NCI-H2171 (cell line): Measurements from ENCODE around the gene RNF223.
A peak's percentile ranks its signal among the peaks of the same experiment; 100 is the strongest.
"Not testable (repeated sequence)": the region's sequence is repeated elsewhere in the genome, so short reads cannot be mapped to it uniquely, and the experiment has no call there.

ENCODE experiments used
- DNase-seq: peaks from one replicate; lab custom pipeline; 2025; lab: John Stamatoyannopoulos, UW

RNF223 gene

DNA sequence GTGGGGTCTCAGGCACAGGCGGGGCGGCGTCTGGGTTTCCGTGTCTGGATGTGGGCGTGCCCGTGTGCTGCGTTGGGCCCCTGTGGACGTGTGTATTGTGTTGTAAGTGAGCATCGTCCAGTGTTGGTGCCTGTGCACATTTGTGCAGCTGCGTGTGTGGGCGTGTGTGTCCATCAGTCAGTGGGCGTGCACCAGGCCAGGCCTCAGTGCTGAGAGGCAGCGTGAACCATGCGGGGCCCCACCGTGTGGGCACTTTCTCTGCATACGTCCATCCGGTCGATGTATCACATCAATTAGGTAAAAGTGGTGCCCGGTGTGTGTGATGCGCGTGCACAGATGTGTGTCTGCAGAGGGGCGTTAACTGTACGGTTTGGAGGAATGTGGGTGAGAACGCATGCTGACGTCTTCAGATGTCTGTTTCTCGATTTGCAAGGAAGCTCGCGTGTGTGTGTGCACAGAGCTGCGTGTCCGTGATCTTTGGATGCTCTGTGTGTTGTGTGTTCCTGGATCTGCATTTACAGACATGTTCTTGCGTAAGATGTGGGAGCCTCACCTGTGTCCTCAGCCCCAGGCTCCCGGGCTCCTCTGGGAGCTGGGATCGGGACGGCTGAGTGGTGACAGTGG lies 29.5 kb downstream of the RNF223 start:
- no peak for DNase-seq

DNA sequence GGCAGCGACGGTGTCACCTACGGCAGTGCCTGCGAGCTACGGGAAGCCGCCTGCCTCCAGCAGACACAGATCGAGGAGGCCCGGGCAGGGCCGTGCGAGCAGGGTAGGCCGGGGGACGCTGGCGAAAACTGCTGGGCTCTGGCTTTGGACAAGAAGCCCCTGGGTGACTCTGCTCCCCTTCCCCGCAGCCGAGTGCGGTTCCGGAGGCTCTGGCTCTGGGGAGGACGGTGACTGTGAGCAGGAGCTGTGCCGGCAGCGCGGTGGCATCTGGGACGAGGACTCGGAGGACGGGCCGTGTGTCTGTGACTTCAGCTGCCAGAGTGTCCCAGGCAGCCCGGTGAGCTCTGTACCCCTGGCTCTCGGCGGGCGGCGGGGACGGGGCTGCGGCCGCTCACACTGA lies 30.2 kb downstream of the RNF223 start:
- DNase-seq, result no peak

DNA sequence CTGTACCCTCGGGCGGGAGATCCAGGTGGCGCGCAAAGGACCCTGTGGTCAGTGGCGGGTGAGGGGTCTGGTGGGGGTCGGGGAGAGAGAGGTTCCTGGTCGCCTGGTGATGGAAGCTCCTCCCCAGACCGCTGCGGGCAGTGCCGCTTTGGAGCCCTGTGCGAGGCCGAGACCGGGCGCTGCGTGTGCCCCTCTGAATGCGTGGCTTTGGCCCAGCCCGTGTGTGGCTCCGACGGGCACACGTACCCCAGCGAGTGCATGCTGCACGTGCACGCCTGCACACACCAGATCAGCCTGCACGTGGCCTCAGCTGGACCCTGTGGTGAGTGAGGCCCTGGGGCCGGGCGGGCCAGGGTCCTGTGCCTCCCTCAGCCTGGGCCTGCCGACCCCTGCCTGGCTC lies 30.7 kb downstream of the RNF223 start:
- no peak for DNase-seq

DNA sequence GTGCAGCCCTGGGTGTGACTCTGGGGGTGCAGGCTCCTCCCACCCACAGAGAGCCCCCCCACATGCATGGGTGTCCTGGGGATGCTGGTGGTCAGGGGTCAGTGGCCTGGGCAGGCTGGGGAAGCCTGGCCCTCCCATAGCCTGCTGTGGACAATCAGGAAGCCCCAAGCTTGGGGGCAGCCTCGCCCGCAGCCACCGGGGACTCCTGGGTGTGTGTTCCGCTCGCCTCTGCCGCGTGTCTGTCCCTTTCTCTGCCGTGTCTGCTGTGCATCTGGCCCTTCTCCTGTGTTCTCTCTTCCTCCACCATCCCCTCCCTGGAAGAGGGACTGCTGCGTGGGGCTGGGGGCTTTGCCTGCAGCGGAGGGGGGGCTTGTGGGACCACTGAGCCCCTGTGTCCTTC lies 31.3 kb downstream of the RNF223 start:
- no peak for DNase-seq

DNA sequence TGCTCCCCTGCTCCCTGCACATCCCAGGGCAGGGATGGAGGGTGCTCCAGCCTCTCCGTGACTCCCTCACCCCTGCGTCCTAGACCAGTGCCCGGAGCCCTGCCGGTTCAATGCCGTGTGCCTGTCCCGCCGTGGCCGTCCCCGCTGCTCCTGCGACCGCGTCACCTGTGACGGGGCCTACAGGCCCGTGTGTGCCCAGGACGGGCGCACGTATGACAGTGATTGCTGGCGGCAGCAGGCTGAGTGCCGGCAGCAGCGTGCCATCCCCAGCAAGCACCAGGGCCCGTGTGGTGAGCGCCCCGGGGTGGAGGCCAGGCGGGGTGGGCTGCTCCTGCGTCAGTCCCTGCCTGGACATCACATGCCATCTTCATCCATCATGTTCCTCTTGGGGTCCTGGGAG lies 32.2 kb downstream of the RNF223 start:
- no peak for DNase-seq

DNA sequence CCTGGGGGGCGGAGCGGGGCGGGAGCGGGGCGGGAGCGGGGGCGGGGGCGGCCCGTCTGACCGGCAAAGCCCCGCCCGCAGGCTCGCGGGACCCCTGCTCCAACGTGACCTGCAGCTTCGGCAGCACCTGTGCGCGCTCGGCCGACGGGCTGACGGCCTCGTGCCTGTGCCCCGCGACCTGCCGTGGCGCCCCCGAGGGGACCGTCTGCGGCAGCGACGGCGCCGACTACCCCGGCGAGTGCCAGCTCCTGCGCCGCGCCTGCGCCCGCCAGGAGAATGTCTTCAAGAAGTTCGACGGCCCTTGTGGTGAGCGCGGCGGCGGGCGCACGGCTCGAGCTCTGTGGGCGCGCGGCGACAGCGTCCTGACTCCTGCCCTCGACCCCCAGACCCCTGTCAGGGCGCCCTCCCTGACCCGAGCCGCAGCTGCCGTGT lies 33.0 kb downstream of the RNF223 start:
- no peak for DNase-seq

DNA sequence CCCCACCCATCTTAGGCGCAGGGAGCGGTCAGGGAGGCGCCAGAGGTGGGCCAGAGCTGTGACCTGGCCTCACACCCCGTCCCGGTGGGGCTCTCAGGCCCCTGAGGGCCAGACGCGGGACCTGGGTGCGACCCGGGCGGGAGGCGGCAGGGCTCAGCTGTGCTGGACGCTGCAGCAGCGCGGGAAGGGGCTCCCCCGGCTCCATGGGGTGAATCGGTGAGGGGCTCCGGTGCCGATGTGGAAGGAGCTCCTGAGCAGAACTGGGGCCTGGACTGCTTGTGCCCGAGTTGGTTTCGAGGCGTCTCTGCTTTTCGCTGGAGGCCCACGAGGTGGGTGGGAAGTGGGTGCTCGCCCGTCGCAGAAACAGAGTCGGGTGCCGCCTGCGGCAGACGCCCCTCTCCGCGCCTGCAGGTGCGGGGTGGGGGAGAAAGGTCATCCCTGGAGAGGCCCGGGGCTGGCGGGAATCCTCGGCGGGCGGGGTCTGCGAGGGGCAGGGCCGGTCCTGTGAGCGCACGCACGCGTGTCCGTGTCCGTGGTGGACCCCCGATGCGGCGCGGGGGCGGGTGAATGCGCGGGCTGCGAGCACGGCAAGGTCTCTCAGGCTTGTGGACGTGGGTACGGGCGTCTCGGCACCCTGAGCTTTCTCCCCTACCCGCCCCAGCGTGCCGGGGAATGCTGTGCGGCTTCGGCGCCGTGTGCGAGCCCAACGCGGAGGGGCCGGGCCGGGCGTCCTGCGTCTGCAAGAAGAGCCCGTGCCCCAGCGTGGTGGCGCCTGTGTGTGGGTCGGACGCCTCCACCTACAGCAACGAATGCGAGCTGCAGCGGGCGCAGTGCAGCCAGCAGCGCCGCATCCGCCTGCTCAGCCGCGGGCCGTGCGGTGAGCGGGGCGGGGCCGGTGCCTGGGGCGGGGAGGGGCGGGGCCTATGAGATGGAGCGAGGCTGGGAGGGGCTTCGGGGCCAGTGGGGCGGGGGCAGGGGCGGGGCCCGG lies 33.8 kb downstream of the RNF223 start:
- DNase-seq, result peak; percentile 87

DNA sequence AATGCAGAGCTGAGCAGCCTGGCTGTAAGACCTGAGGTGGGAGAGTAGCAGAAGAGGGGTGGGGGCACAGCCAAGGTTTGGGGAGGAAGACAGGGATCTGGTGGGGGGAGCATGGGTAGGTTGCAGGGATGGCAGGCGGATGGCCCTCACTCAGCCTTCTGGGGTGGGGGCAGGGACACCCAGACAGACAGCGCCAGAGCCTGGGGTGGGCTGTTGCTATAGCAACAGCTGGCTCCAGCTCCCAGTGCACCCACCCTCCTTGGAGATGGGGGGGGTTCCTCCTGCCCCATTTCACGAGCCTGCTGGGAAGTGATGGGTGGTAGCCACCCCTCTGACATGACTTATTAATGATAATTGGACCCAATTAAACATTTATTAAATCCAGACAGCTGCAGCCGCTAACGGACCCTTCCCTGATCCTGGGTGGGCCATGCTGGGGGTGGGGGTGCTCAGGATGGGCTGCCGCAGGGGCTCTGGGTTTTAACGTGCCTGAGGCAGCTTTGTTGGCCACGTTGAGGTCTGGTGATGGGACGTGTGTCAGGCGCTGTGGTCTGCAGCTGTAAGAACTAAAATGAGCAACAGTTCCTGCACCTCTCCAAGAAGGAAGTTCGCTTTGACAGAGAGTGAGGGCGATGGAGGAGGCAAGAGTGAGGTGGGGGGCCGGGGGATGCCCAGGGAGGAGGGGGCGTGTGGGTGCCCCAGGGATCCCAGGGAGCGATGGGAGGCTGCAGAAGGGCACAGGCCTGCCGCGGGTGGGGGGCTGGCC lies 34.8 kb downstream of the RNF223 start:
- DNase-seq, result no peak

DNA sequence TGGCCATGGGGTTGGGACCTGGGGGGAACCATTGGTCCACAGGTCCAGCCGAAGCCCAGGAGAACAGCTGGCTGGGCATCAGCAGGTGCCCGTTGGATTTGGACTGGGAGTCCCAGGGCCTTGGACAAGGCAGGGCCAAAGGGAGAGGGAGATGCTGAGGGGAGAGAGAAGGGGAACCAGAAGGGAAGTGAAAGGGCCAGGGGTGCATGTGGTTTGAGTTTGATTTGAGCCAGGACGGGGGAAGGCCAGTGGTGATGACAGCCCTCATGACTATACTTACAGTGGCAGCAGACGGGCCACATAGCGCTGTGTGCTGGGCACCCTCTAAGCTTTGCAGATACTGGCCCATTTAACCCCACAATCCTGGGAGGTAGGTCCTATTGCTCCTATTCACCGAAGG lies 35.4 kb downstream of the RNF223 start:
- no peak for DNase-seq

DNA sequence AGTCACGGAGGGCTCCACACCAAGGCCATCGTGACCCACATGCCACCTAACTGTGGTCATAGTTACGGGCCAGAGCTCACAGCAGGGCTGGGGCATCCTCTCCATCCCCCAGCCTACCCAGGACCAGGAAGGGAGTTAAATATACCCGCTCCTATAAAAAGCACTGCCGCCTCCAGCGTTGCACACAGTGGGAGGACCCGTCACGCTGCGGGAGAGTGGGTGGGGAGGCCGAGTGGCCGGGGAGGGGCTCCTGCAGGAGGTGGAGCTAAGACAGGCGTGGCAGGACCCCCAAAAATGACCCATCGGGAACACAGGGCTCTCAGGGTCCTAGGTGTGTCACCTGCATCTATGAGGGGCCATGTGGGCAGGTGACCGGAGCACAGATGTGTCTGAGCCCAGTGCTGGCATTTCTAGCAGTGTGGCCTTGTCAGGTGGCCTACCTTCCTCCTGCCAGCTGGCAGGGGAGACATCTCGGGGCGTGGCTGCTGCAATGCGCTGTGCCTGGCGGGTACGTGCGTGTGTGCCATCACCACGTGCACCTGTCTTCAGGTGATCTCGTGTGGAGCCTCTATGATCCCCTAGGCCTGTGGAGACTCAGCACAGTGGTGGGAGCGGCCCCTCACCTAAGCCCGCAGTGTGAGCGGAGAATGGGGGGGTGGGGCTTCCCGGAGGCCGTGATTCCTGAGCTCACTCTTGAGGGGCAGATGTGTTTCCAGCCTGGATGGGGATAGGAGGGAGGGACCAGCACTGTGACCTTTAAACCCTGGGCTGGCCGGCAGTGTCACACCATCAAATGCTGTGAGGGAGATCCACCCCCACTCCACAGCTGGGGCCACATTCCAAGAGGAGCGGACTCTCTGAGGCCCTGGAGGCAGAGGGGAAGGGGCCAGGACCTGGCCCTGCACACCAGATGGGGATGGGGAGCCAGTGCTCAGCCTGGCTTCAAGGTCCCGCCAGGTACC lies 36.5 kb downstream of the RNF223 start:
- DNase-seq, result no peak

DNA sequence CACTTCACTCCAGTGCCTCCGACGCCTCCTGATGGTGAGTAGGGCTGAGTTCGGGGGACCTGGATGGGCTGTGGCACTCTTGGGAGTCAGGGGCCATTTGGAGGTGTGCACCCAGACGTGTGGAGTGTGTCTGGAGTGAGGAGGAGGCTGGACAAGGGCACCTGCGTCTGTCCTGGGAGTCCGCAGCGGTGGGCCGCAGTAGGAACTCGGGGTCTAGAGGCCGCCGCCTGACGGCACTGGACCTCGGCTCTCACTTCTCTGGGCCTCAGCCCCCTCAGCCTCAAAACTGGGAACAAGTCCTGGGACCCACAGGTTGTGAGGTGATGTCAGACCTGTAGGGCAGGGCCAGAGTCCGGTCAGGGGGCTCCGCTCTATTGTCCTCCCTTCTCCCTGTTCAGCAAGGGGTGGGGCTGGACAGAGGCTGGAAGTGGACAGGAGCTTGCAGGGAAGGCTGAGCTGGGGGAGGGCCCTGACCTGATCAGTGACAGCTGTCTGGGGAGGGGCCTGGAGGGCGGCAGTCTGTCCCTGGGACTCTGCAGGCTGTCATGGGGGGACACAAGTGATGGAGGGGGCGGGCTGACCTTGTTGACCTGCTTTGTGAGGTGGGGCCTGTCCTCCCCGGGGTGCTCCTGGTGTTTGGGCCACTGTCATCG lies 38.7 kb downstream of the RNF223 start:
- no peak for DNase-seq

DNA sequence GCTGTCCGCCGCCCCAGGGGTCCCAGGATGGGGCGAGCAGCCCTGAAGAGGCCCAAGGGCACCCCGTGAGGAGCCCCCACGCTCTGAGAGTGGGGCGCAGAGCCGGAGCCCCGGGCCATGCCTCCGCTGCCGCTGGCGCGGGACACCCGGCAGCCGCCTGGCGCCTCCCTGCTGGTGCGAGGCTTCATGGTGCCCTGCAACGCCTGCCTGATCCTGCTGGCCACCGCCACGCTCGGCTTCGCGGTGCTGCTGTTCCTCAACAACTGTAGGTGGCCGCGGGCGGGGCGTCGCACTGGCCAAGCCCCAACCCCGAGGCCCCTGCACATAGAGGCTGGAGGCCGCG lies 39.7 kb downstream of the RNF223 start:
- DNase-seq, result no peak

DNA sequence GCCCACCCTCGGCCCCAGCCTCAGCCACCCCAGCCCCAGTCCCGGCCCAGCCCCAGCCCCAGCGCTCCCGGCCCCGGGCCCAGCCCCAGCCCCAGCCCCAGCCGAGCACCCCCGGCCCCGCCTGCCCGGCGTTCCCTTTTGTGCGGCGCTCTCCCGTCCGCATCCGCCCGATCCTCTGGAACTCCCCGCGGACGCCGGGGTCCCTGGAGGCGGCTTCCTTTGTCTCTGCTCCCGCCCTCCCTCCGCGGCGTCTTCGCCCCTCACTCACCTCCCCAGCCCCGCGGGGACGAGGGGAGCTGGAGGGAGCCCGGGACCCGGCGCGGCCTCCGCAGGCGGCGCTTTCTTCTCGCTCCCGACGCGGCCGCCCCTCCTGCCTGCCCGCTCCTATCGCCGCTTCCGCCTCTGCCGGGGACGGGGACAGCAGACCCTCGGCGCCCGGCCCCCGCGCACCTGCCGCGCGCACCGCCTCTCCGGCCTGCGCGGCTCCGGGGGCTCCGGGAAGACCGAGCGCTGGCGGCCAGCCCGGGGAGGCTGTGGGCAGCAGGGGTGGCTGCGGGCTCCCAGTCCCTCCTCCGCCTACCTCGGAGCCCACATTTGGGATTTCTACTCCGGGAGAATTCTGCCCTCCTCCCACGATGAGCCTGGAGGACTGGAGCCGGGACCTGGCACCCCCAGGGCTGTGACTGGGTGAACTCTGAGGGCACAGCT lies 40.2 kb downstream of the RNF223 start:
- DNase-seq, result no peak

DNA sequence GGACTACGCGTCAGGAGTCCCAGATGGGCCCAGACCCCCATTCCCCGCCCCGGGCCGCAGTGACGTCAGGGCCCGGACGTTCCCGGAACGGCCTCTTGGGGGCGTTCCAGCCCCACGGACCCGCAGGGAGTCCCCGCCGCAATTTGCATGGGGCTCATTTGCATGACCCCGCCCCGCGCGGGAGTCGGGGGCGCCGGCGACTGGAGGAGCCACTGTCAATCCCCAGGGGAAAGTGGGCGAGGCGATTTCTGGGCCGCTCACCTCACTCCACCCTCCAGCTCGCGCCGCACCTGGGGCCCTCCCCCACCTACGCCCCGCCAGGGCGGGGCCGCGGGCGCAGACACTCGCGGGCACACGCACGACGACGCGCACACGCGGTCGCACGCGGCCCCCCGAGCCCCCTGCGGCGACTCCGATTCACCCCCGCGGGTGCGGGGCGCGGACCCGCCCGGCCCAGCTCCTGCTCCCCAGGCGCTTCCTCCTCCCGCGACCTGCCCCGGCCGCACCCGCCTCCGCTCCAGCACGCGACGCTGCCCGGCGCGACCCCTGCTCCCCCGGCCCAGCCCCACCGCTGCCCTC lies 41.0 kb downstream of the RNF223 start:
- DNase-seq, result peak; percentile 97

DNA sequence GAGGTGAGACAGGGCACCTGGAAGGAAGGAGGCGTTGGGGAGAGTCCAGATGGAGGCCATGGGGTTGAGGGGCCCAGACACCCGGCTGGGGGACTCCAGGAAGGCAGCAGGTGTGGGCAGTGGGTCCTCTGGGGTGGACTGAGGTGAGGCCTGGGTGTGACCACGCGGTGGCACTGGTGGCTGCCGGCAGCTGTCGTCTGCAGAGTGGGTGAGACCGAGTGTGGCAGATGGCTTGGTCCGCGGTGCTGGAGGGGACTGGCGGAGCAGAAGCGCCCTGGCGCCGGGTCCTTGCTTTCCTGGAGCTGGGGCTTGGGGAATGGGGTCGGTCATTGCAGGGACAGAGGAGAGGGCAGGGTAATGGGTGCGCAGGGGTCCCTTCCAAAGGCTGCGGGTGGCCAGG lies 41.7 kb downstream of the RNF223 start:
- peak; percentile 50 for DNase-seq

DNA sequence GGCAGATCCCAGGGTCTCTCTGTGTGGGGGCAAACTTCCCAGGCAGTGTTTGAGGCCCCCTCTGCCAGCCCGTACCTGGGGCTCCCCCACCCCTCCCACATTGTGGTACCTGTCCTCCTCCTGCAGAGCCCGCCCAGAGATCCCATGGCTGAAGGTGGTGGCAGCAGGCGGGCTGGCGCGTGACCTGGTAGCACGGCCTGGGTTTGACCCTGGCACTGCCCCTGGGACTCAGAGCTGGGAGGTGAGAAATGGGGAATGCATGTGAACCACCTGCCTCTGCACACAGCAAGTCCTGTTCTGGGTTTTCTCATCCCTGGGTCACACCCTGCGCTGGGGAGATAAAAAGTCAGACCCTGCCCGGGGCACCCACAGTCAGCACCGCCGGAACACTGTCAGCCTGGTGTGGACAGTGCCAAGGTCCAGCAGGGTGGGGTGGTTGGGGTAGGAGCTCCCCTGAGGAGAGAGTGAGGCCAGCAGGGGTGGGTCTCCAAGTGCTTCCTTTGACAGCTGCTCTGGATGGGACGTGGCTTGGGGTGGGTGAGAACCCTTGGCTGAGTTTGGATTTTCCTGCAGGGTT lies 42.4 kb downstream of the RNF223 start:
- no peak for DNase-seq

DNA sequence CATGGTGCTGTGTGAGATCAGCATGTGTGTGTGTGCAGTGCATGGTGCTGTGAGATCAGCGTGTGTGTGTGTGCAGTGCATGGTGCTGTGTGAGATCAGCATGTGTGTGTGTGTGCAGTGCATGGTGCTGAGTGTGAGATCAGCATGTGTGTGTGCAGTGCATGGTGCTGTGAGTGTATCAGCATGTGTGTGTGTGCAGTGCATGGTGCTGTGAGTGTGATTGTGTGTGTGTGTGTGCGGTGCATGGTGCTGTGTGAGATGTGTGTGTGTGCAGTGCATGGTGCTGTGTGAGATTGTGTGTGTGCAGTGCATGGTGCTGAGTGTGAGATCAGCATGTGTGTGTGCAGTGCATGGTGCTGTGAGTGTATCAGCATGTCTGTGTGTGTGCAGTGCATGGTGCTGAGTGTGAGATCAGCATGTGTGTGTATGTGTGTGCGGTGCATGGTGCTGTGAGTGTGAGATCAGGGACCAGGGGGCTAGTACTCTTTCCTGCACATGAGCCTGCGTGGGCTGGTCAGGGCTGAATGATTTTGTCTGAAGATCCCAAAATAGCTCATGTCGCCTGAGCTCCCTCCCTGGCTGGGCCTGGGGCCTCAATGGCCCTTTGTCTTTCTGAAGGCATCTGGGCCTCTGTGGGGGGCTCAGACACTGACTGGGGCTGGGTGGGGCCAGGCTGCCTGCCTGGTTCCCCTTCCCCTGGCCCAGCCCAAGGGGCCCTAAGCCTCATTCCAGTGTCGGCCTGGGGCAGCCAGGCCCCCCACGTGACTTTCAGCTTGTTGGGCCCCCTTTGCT lies 43.0 kb downstream of the RNF223 start:
- DNase-seq, result not testable (repeated sequence)

DNA sequence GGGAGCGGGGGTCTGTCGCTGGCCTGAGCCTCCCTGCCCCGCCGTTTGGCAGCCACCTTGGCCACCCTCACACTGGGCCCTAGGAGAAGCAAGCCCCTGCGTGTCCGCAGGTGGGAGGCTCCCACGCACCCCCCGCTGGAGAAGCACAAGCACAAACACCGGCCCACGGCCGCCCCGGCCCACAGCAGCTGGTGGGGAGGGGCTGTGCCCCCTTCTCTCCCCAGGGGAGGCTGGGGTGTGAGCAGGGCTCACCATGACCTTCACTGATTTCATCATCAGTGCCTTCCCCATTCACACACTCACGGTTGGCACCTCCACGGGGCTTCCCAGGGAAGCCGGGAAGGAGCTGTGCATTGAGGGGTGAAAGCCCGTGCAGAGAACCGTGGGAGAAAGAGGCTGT lies 46.3 kb downstream of the RNF223 start:
- no peak for DNase-seq
